GM19397 (cell line): ENCODE results near the gene GON7.
A peak's percentile ranks its signal among the peaks of the same experiment; 100 is the strongest.
"Not testable (repeated sequence)": the region's sequence is repeated elsewhere in the genome, so short reads cannot be mapped to it uniquely, and the experiment has no call there.

Experiments
- ATAC-seq: cut with Tn5 transposase; IDR thresholded peaks from one replicate; pipeline ENCODE4 v1.9.1; 2021; ENCODE audit warnings: mild to moderate bottlenecking, moderate library complexity; ENCODE audit not compliant: unreplicated experiment

The GON7 gene

DNA sequence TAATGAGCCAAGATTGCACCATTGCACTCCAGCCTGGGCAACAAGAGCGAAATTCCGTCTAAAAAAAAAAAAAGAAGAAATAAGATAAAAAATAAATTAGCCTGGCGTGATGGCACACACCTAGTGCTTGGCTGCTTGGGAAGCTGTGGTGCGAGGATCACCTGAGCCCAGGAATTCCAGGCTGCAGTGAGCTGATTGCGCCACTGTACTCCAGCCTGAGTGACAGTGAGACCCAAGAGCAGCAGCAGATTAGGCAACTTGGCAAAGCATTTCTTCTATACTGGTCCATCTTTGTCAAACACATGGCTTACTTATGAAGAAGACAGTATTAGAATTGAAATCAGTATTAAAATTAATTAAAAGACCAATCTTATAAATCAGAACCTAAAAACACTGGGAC is 6.3 kb downstream of the GON7 start:
- ATAC-seq = no peak

DNA sequence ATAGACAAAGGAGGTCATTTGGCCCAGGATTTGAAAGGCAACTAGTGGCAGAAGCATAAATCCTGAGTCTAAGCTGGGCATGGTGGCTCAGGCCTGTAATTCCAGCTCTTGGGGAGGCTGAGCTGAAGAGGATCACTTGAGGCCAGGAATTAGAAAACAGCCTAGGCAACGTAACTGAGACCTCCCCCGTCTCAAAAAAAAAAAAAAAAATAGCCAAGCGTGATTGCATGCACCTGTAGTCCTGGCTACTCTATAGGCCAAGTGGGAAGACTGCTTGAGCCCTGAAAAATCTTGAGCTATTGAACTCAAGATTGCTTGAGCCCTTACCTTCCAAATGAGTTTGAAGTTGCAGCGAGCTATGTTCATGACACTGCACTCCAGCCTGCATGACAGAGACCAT is 7.8 kb downstream of the GON7 start:
- ATAC-seq = no peak

DNA sequence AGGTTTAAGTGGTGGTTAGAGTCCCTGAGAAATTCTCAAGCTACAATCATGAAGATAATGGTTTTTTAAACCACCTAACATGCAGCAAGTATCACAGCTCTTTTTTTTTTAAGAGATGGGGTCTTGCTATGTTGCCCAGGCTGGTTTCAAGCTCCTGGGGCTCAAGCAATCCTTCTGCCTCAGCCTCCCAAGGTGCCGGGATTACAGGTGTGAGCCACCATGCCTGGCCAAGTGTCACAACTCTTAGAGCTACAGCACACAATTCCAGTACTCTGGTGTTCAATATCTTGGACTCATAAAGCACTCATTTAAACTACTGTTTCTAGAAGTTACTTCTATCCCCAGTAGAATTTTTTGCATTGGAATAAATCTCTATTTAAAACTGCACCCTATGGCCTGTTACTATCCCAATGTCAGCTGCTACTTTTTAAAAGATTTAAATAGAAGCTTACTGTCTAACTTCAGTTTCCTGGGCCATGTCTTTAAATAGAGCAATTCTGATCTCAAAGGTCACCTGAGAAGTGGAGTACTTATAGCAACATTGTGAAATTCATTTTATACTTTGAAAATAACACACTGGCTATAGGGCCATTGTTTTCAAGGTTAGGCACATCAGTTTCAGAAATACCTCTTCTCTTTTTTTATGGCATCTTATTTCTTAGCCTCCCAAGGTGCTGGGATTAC is 11.4 kb downstream of the GON7 start:
- no peak for ATAC-seq

DNA sequence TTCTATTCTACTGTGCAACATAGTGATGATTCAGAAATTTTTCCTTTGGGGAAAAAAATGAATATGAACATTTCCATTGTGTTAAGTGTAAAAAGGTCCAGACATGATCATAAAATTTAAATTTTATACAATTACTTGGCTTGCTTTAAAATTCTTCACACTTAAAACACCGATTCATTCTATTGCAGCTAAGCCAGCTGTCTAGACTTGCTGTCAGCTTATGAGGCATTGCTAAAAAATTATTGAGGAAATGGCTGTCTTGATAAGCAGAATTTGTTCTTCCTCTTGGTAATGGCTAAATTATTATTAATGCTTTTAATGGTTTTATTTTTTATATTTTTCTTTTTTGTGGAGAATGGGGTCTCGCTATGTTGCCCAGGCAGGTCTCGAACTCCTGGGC is 19.9 kb downstream of the GON7 start:
- ATAC-seq = no peak

DNA sequence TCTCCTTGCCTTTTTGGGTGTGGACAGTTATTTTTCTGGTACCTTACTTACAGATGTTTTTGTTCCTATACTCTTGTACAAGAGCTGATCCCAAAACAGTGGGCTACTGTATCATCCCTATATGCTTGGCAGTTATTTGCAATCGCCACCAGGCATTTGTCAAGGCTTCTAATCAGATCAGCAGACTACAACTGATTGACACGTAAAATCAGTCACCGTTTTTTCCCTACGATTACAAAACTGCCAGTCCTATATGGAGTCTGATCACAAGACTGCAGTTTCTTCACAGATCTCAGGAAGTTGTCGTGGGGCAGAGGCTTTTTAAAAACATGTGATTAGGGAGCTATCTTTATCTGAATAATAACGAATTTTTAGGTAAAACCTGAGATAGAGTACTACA is 20.4 kb downstream of the GON7 start:
- no peak for ATAC-seq

DNA sequence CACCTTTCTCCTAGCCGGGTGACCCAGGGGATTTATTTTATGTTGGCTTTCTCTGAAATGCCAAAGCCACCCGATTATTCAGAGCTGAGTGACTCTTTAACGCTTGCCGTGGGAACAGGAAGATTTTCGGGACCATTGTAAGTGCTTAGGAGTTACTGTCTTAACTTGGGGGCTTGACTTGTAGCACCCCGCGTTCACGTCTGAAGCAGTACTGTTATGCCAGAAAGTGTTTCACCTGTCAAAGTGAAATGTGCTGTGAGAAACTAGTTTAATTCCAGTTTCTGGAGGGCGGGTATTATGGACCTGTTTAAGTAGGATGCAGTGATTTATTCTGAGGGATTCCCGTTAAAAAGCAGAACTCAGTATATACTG is 21.5 kb downstream of the GON7 start:
- no peak for ATAC-seq

DNA sequence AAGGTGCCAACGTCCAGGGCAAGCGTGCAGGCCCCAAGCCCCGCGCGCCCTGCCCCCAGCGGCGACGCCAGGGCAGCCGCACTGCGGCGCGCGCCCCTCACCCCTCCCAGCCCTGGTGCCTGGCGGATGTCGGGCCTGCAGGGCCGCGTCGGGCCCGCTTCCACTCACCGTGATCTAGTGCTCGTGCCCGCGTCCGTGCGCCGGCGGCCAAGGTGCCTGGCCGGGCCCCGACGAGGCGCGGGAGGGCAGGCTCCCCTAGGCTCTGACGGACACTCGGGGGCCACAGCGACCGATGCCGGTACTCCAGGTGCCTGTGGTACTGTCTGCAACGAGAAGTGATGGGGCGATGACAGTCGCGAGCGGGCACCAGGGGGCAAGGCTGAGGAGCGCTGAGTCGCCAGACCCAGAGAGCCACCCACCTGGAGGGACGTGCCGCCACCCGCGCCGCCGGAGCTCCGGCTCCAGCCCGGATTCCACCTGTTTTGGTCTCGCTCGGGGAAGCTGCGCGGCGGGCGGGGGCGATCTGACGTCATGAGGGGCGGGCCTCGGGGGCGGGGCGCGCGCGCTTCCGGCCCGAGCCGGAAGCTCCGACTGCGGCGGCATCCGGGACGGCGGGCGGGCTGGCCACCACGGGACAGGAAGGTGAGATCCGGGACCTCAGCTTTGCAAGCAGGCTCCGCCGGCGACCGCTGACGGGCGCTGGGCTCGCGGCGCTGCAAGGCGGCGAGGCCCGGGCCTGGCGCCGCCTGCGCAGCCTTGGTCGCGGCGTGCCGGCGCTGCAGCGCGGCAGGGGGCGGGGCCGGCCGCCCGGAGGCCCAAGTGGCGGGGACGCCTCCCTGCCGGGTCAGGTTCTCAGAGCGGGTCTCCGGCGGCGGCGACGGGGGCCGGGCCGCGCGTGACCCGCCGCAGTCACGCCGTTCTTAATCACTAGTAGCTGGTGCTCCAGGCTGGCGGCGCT is 22.2 kb downstream of the GON7 start, which contains the start of the genes LYSET and MOAP1:
LYSET (plus strand) TSS at position 927 of the 958 bp plus-strand sequence. CDS start 89 bp downstream, outside the sequence.
MOAP1 (minus strand) TSS at position 507 of the 958 bp plus-strand sequence. CDS start 655 bp downstream, outside the sequence.
- ATAC-seq = peak; percentile 82

DNA sequence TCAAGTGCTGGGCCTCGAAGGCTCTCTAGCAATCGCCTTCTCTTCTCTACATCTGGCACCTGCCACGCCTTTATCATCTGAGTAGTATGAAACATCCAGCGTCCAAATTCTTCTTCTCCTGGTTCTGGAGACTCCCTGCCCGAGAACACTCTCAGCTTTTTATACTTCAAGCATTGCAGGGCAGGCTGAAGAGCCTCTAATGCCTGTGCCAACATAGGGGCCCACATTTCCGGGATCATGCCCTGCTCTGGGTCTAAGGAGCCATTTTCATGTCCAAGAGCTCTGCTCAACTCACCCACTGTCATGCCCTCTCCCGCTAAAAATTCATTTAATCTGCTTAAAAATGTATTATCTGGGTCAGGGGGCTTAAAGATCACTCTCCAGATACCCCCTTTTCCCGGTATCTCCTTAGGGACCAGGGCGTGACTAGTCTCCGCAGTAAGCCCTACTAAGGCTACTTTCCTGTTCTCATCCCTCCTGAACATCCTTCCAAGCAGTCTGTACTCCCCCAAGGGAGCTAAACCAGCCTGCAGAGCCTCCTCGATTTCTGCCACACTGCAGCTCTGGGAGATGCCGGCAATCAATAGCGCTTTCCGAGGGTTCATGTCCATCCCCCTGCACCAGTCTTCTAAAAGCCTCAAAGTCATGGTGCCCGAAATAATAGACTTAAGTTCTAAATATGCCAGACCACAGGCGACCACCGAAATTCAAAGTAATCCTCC is 23.1 kb downstream of the GON7 start:
- ATAC-seq = no peak

DNA sequence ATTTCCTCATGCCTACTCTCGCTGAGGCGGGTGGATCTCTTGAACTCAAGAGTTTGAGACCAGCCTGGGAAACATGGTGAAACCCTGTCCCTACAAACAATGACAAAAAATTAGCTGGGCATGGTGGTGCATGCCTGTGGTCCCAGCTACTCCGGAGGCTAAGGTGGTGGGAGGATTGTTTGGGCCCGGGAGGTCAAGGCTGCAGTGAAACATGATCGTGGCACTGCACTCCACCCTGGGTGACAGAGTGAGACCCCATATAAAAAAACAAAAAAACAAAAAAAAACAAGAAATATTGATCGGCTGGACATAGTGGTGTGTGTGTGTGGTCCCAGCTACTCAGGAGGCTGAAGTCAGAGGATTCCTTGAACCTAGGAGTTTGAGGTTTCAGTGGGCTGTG is 31.4 kb downstream of the GON7 start:
- no peak for ATAC-seq

DNA sequence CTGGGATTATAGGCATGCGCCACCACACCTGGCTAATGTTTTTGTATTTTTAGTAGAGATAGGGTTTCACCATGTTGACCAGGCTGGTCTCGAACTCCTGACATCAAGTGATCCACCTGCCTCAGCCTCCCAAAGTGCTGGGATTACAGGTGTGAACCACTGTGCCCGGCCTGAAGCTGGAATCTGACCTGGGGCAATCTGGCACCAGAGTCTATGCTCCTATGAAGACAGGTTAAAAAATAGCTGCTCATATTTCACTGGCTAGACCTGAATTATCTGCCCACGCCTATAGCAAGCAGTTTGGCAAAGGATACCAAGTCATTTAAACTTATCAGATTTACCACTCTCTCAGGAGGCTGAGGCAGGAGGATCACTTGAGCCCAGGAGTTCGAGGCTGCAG is 32.1 kb downstream of the GON7 start:
- not testable (repeated sequence) for ATAC-seq

DNA sequence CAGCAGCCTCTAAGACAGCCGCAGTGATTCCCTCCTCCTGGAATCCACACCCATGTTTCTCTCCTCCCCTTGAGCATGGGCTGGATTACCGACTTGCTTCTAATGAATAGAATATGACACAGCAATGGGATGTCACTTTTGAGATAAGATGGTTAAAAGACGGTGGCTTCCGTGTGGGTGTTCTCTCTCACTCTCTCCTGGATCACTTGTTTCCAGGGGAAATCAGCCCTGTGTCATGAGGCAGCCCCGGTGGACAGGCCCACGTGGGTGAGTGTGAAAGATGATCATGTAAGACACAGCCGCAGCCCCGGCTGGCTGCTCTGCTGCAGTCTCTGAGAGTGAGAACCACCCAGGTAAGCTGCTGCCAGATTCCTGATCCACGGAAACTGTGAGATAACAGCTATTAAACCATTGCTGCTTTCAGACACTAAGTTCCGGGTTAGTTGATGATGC is 32.9 kb downstream of the GON7 start:
- no peak for ATAC-seq

DNA sequence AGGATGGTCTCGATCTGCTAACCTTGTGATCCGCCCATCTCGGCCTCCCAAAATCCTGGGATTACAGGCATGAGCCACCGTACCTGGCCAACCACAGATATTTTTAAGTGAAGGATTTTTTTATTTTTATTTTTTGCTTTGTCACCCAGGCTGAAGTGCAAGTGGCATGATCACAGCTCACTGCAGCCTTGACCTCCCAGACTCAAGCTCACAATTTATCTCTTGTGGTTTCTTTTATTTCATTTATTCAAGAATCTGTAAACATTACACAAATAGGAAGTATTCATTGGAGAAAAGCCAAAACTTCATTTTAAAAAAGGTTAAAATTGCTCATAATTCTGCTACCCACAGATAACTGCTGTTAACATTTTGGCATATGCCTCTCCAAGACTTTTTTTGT is 35.5 kb downstream of the GON7 start:
- no peak for ATAC-seq

DNA sequence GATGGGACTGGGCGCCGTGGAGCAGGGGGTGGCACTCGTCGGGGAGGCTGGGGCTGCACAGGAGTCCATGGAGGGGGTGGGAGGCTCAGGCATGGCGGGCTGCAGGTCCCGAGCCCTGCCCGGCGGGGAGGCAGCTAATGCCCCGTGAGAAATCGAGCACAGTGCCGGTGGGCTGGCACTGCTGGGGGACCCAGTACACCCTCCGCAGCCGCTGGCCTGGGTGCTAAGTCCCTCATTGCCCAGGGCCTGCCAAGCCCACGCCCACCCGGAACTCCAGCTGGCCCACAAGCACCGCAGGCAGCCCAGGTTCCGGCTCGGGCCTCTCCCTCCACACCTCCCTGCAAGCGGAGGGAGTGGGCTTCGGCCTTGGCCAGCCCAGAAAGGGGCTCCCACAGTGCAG is 36.7 kb downstream of the GON7 start:
- not testable (repeated sequence) for ATAC-seq

DNA sequence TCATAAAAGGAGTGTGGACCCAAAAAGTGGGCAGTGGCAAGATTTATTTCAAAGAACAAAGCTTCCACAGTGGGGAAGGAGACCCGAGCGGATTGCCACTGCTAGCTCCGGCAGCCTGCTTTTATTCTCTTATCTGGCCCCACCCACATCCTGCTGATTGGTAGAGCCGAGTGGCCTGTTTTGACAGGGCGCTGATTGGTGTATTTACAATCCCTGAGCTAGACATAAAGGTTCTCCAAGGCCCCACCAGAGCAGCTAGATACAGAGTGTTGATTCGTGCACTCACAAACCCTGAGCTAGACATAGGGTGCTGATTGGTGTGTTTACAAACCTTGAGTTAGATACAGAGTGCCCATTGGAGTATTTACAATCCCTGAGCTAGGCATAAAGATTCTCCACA is 37.2 kb downstream of the GON7 start:
- not testable (repeated sequence) for ATAC-seq

DNA sequence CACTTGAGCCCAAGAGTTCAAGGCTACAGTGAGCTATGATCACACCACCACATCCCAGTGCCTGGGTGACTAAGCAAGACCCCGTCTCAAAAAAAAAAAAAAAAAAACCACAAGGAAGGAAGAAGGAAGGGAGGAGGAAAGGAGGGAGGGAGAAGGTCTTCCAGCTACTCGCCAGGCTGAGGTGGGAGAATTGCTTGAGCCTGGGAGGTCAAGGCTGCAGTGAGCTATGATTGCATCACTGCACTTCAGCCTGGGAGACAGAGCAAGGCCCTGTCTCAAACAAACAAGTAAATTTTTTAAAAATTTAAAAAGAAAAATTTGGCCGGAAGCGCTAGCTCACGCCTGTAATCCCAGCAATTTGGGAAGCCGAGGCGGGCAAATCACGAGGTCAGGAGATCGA is 38.3 kb downstream of the GON7 start:
- ATAC-seq = not testable (repeated sequence)

DNA sequence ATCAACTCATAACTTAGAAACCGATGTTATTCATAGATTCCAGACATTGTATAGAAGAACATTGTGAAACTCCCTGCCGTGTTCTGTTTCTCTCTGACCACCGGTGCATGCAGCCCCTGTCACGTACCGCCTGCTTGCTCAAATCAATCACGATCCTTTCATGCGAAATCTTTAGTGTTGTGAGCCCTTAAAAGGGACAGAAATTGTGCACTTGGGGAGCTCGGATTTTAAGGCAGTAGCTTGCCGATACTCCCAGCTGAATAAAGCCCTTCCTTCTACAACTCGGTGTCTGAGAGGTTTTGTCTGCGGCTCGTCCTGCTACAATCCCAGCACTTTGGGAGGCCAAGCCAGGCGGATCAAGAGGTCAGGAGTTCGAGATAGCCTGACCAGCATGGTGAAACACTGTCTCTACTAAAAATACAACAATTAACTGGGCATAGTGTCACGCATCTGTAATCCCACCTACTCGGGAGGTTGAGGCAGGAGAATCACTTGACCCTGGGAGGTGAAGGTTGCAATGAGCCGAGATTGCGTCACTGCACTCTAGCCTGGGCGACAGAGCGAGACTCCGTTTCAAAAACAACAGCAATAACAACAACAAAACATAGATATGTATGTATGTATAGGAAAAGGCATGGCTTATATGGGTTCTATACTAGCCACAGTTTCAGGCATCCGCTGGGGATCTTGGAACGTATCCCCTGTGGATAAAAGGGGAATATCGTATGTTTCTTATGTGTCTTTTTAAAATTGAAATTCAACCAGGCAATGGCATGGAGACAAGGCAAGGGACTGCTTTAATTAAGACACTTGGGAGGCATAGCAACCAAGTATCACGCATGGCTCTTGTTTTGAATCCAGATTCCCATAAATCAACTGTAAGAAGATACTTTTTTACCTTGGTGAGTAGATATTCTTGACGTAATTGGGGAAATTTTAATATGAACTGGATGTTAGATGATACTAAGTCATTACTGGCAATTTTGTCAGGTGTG is 41.3 kb downstream of the GON7 start:
- ATAC-seq = not testable (repeated sequence)

DNA sequence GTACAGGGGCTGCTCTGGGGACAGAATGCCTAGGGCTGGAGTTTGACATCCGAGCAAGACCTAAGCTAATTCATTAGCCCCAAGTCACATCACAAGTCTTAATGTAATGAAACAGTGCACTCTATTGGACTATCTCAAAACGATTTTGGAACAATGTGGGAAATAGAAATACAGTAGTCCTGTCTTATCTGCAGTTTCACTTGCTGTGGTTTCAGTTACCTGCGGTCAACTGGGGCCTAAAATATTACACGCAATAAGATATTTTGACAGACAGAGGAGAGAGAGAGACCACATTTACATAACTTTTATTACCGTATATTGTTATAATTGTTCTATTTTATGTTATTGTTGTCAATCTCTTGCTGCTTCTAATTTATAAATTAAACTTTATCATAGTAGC is 43.3 kb downstream of the GON7 start:
- ATAC-seq = no peak

DNA sequence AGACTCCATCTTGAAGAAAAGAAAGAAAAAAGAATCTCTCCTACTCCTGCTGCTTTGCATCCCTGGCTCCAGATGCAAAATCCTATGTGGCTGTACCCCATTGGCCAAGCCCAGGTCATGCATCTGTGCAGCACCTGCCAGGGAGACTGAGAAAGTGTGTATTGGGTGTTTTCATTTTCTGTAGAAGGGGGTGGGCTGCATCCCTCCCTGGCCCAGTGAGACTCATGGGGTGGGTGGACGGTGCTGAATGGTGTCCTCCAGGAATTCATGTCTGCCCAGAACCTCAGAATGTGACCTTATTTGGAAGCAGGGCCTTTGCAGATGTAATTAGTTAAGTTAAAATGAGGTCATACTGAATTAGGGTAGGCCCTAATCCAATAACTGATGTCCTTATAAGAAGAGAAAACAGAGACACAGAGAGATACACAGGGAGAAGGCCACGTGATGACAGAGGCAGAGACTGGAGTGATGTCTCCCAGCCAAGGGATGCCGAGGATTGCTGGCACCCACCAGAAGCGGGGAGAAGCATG is 45.4 kb downstream of the GON7 start:
- ATAC-seq = no peak

DNA sequence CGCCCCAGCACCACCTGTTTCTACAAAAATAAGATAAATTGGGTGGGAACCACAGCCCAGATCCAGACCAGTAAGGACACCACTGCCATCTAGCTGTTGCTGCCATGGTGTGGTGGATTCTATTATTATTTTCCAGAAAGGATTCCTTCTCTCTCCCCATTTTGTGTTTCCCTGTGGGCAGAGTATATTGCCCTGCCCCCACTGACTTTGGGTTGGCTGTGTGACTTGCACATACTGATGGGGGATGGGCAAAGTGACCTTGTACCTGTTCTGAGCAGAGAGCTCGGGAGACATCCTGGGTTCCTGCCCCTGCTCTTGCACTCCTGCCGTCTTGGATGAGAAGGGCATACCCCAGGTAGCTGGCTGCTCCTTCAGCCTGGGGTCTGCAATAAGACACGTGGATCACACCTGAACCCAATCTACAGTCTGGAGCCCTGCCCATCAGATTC is 46.5 kb downstream of the GON7 start:
- no peak for ATAC-seq
